Keratinocyte (primary cell): Measurements from ENCODE around the gene UAP1. TPM values are rescaled to one million over a fixed set of nuclear protein-coding genes. Genes with fewer than 3 reads are reported as not detected.

Experiments
- DNase-seq: peaks from one replicate; pipeline ENCODE4 v3.0.0-alpha.2; 2011; ENCODE audit warnings: low read depth, missing footprints, low spot score
- FAIRE-seq: peaks from 2 replicates; lab custom pipeline; 2011; peaks lifted over from hg19 to GRCh38; lab: Jason Lieb, UNC
- H2AFZ ChIP-seq: 2 replicates; pipeline ENCODE4 v1.6.0; 2012; ENCODE audit warnings: low read length, control low read depth, inconsistent platforms; ENCODE audit not compliant: control insufficient read depth
- H3K27ac ChIP-seq: 2 replicates; pipeline ENCODE4 v1.5.1; 2011; ENCODE audit warnings: low read length; ENCODE audit not compliant: control insufficient read depth, insufficient read depth
- H3K27me3 ChIP-seq: 3 replicates; pipeline ENCODE4 v1.6.0; 2011; ENCODE audit warnings: low read length; ENCODE audit not compliant: control insufficient read depth, insufficient read depth; ENCODE audit errors: extremely low read depth
- H3K36me3 ChIP-seq, 2 experiments: 2 replicates in 1 of 2; 3 replicates in 1 of 2; pipeline ENCODE4 v1.5.1; 2011; ENCODE audit warnings: low read length in 2 of 2, mild to moderate bottlenecking in 1 of 2; ENCODE audit not compliant: control insufficient read depth in 2 of 2, insufficient read depth in 2 of 2; ENCODE audit errors: extremely low read depth in 1 of 2
- H3K4me1 ChIP-seq: 3 replicates; pipeline ENCODE4 v1.5.1; 2011; ENCODE audit warnings: low read length; ENCODE audit not compliant: control insufficient read depth, insufficient read depth; ENCODE audit errors: extremely low read depth
- H3K4me2 ChIP-seq: 3 replicates; pipeline ENCODE4 v1.6.0; 2011; ENCODE audit warnings: low read depth, low read length; ENCODE audit not compliant: control insufficient read depth, insufficient read depth; ENCODE audit errors: extremely low read depth
- H3K4me3 ChIP-seq, 3 experiments: fragments of 200-600 bp in 1 of 3; sonication (generic) in 1 of 3; 2 replicates in 2 of 3; 3 replicates in 1 of 3; pipeline ENCODE4 v1.5.1; 2011 to 2016; ENCODE audit warnings: low read length in 3 of 3, mild to moderate bottlenecking in 3 of 3, control low read depth in 2 of 3, inconsistent platforms in 1 of 3, low read depth in 1 of 3, mixed read lengths in 1 of 3, mixed run types in 1 of 3, moderate library complexity in 1 of 3; ENCODE audit not compliant: control insufficient read depth in 2 of 3, insufficient read depth in 2 of 3; ENCODE audit errors: extremely low read depth in 1 of 3
- H3K79me2 ChIP-seq: 2 replicates; pipeline ENCODE4 v1.6.0; 2012; ENCODE audit warnings: low read length; ENCODE audit not compliant: control insufficient read depth, insufficient read depth
- H3K9ac ChIP-seq: 3 replicates; pipeline ENCODE4 v1.6.0; 2011; ENCODE audit warnings: low read length; ENCODE audit not compliant: control insufficient read depth, insufficient read depth; ENCODE audit errors: extremely low read depth
- H3K9me1 ChIP-seq: 3 replicates; pipeline ENCODE4 v1.6.0; 2011; ENCODE audit warnings: low read length; ENCODE audit not compliant: control insufficient read depth, insufficient read depth; ENCODE audit errors: extremely low read depth
- H3K9me3 ChIP-seq: 2 replicates; pipeline ENCODE4 v1.5.1; 2012; ENCODE audit warnings: low read depth, low read length; ENCODE audit not compliant: control insufficient read depth
- H4K20me1 ChIP-seq: 3 replicates; pipeline ENCODE4 v1.6.0; 2011; ENCODE audit warnings: low read length; ENCODE audit not compliant: control insufficient read depth, insufficient read depth; ENCODE audit errors: extremely low read depth
- EZH2 ChIP-seq: IDR thresholded peaks from one replicate; pipeline ENCODE4 v1.6.1; 2012; ENCODE audit warnings: inconsistent platforms, mild to moderate bottlenecking, low read length, moderate library complexity
- dilution Hi-C: fragments of 300-500 bp; cut with MboI; formaldehyde crosslinking; loops from one replicate; pipeline ENCODE4 v1.7.0; 2020; ENCODE audit warnings: low sequenced_read_pairs; ENCODE audit not compliant: extremely low pct_ligation_motif_present
- polyA plus RNA-seq, 5 experiments: library from polyadenylated mRNA; depleted of rRNA in 3 of 5; stranded (reverse) in 3 of 5; stranded (forward) in 1 of 5; unstranded in 1 of 5; fragments of >200 nt; gene quantifications; 1 replicate in 1 of 5; 2 replicates in 3 of 5; 3 replicates in 1 of 5; pipeline versions ENCODE4 v1.2.1 to v1.2.3, GENCODE V29; 2011 to 2012; ENCODE audit warnings: missing spikeins in 2 of 5, low read depth in 1 of 5, low replicate concordance in 1 of 5
- TF ChIP-seq, protein P1 (sequence below), 3 experiments: IDR thresholded peaks in 1 of 3; conservative IDR thresholded peaks in 1 of 3; optimal IDR thresholded peaks in 1 of 3; 2 replicates in 2 of 3; 3 replicates in 1 of 3; pipeline versions ENCODE3 to v1.5.1; 2011; ENCODE audit warnings: low read length in 3 of 3, mild to moderate bottlenecking in 3 of 3, moderate library complexity in 2 of 3, control low read depth in 1 of 3, inconsistent platforms in 1 of 3; ENCODE audit not compliant: insufficient read depth in 2 of 3; ENCODE audit errors: extremely low read depth in 1 of 3

UAP1 gene
- polyA plus RNA-seq, 1 donor (not counting 4 experiments of a cell fraction or from before 2014, with no cell fraction given): 150 TPM

GRCh38 chr1:162573136-162573535 is 11.6 kb downstream of the UAP1 start:
- Histone ChIP-seq H3K27me3 (no peaks in the 10 kb centered on the region), H3K36me3 (peaks cover 16 to 32% of the 10 kb centered on the region in 2 experiments), H3K4me1 (peaks cover 4% of the 10 kb centered on the region), H4K20me1 (peaks cover 14% of the 10 kb centered on the region), H3K27ac (no peak overlapping the region), H3K9ac (no peak overlapping the region), H3K4me2 (no peak overlapping the region), H3K79me2 (peaks cover 90% of the 10 kb centered on the region), H3K9me3 (no peaks in the 10 kb centered on the region), H3K4me3 (no peak overlapping the region), H2AFZ (no peak overlapping the region), H3K9me1 (no peaks in the 10 kb centered on the region)
- TF ChIP-seq, protein P1, sequence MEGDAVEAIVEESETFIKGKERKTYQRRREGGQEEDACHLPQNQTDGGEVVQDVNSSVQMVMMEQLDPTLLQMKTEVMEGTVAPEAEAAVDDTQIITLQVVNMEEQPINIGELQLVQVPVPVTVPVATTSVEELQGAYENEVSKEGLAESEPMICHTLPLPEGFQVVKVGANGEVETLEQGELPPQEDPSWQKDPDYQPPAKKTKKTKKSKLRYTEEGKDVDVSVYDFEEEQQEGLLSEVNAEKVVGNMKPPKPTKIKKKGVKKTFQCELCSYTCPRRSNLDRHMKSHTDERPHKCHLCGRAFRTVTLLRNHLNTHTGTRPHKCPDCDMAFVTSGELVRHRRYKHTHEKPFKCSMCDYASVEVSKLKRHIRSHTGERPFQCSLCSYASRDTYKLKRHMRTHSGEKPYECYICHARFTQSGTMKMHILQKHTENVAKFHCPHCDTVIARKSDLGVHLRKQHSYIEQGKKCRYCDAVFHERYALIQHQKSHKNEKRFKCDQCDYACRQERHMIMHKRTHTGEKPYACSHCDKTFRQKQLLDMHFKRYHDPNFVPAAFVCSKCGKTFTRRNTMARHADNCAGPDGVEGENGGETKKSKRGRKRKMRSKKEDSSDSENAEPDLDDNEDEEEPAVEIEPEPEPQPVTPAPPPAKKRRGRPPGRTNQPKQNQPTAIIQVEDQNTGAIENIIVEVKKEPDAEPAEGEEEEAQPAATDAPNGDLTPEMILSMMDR (optimal IDR thresholded peaks at IDR 0.05 in 1 of 3, IDR thresholded peaks at IDR 0.05 in 1 of 3, conservative IDR thresholded peaks at IDR 0.05 in 1 of 3; ENCODE audit: extremely low read depth in 1 of 3, insufficient read depth in 2 of 3, low read length in 3 of 3): no peak
- no peak for TF ChIP-seq EZH2
- FAIRE-seq (no peak), DNase-seq (no peak)
- dilution Hi-C loops: no loop called here

GRCh38 chr1:162578071-162578700 is 16.7 kb downstream of the UAP1 start:
- FAIRE-seq: no peak
- H3K27me3 ChIP-seq: no peaks in the 10 kb centered on the region
- peaks cover 54% of the 10 kb centered on the region for H3K79me2 ChIP-seq
- H3K9me3 ChIP-seq: no peaks in the 10 kb centered on the region
- H3K9ac ChIP-seq: no peak overlapping the region
- no peaks in the 10 kb centered on the region for H3K4me1 ChIP-seq
- peaks cover 3% of the 10 kb centered on the region for H4K20me1 ChIP-seq
- H3K4me3 ChIP-seq: no peak overlapping the region
- TF ChIP-seq, protein P1 (optimal IDR thresholded peaks at IDR 0.05 in 1 of 3, IDR thresholded peaks at IDR 0.05 in 1 of 3, conservative IDR thresholded peaks at IDR 0.05 in 1 of 3; ENCODE audit: extremely low read depth in 1 of 3, insufficient read depth in 2 of 3, low read length in 3 of 3): no peak
- TF ChIP-seq EZH2: no peak
- no peak overlapping the region for H3K27ac ChIP-seq
- H3K4me2 ChIP-seq: no peak overlapping the region
- no peak overlapping the region for H2AFZ ChIP-seq
- peaks cover 21 to 24% of the 10 kb centered on the region in 2 experiments for H3K36me3 ChIP-seq
- no peaks in the 10 kb centered on the region for H3K9me1 ChIP-seq
- dilution Hi-C loops: no loop called here
- no peak for DNase-seq
